Calu3 (cell line): ENCODE results near the gene AUH. TPM values are rescaled to one million over a fixed set of nuclear protein-coding genes. Genes with fewer than 3 reads are reported as not detected.

ENCODE experiments used
- BruUV-seq: library from RNA; stranded (reverse); fragments of 400-500 nt; replicated peaks from 2 replicates; lab custom pipeline; 2021; lab: Mats Ljungman, UMichigan
- CTCF ChIA-PET: fragments of 300-600 bp; sonication (Branson Sonifier 250); formaldehyde crosslinking; loops from one replicate; lab custom pipeline; 2022; ENCODE audit warnings: antibody characterized with exemption; lab: Charles Lee
- DNase-seq: peaks from one replicate; pipeline ENCODE4 v3.0.0; 2022
- H3K27ac Mint-ChIP-seq: one replicate; pipeline ENCODE4 v1.8.0; 2022; ENCODE audit warnings: mixed read lengths; ENCODE audit not compliant: unreplicated experiment
- H3K27me3 Mint-ChIP-seq: one replicate; pipeline ENCODE4 v1.8.0; 2022; ENCODE audit warnings: mixed read lengths; ENCODE audit not compliant: unreplicated experiment
- H3K36me3 Mint-ChIP-seq: one replicate; pipeline ENCODE4 v1.8.0; 2022; ENCODE audit warnings: mild to moderate bottlenecking, moderate library complexity, mixed read lengths; ENCODE audit not compliant: insufficient read depth, unreplicated experiment
- H3K4me1 Mint-ChIP-seq: one replicate; pipeline ENCODE4 v1.8.0; 2022; ENCODE audit warnings: mild to moderate bottlenecking, low read depth, mixed read lengths; ENCODE audit not compliant: unreplicated experiment
- H3K4me3 Mint-ChIP-seq: one replicate; pipeline ENCODE4 v1.8.0; 2022; ENCODE audit warnings: mild to moderate bottlenecking, low read depth, moderate library complexity, mixed read lengths; ENCODE audit not compliant: unreplicated experiment
- H3K9me3 Mint-ChIP-seq: one replicate; pipeline ENCODE4 v1.8.0; 2022; ENCODE audit warnings: low read depth, mixed read lengths; ENCODE audit not compliant: unreplicated experiment
- intact Hi-C: fragments of 100-400 bp; cut with micrococcal nuclease; formaldehyde crosslinking; loops from one replicate; pipeline ENCODE4 v1.10.0; 2022; ENCODE audit not compliant: unreplicated experiment
- total RNA-seq: library from RNA; stranded (reverse); gene quantifications from 2 replicates; pipeline ENCODE4 v1.2.3, GENCODE V29; 2022
- TF ChIP-seq, protein P1 (sequence below): fragments of 200-600 bp; IDR thresholded peaks from one replicate; pipeline ENCODE4 v1.8.0; 2022; ENCODE audit warnings: antibody characterized with exemption; ENCODE audit not compliant: unreplicated experiment

The AUH gene
- total RNA-seq, 1 experiment from 2014 or later, result 13.4 TPM

GRCh38 chr9:91395553-91396471 lies 34.1 kb upstream of the AUH start:
- DNase-seq, result no peak
- Mint-ChIP-seq H3K27ac (no peak overlapping the region), H3K4me3 (no peak overlapping the region), H3K36me3 (no peaks in the 10 kb centered on the region), H3K4me1 (peaks cover 18% of the 10 kb centered on the region), H3K27me3 (no peaks in the 10 kb centered on the region), H3K9me3 (no peaks in the 10 kb centered on the region)
- intact Hi-C loops, result no loop called here
- CTCF ChIA-PET, result no interaction called here
- BruUV-seq, result no TSS peak
- TF ChIP-seq, protein P1, sequence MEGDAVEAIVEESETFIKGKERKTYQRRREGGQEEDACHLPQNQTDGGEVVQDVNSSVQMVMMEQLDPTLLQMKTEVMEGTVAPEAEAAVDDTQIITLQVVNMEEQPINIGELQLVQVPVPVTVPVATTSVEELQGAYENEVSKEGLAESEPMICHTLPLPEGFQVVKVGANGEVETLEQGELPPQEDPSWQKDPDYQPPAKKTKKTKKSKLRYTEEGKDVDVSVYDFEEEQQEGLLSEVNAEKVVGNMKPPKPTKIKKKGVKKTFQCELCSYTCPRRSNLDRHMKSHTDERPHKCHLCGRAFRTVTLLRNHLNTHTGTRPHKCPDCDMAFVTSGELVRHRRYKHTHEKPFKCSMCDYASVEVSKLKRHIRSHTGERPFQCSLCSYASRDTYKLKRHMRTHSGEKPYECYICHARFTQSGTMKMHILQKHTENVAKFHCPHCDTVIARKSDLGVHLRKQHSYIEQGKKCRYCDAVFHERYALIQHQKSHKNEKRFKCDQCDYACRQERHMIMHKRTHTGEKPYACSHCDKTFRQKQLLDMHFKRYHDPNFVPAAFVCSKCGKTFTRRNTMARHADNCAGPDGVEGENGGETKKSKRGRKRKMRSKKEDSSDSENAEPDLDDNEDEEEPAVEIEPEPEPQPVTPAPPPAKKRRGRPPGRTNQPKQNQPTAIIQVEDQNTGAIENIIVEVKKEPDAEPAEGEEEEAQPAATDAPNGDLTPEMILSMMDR, result no peak

DNA sequence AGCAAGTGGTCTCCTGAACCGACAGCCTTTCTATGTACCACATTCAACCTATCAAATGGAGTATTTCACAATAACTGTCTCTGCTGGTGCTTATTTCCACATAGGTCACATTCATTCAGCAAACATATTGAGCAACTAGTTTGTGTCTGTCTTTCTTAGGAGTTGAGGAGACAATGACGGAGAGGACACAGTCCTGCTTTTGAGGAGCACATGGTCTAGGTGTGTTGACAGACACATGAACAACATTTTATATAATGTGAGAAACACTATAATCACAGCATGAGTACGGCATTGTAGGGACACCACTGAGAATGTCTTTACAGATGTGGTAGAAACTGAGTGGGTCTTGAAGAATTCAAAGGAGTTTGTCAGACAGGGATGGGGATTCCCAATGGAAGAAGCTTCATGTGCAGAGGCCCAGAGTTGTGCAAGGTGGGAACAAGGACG lies 33.4 kb upstream of the AUH start:
- TF ChIP-seq, protein P1, result no peak
- no peak overlapping the region for H3K27ac Mint-ChIP-seq
- H3K4me1 Mint-ChIP-seq, result peaks cover 18% of the 10 kb centered on the region
- no peak overlapping the region for H3K4me3 Mint-ChIP-seq
- intact Hi-C loops, result no loop called here
- BruUV-seq, result no TSS peak
- DNase-seq, result no peak
- H3K27me3 Mint-ChIP-seq, result no peaks in the 10 kb centered on the region
- CTCF ChIA-PET, result no interaction called here
- no peaks in the 10 kb centered on the region for H3K36me3 Mint-ChIP-seq
- no peaks in the 10 kb centered on the region for H3K9me3 Mint-ChIP-seq

DNA sequence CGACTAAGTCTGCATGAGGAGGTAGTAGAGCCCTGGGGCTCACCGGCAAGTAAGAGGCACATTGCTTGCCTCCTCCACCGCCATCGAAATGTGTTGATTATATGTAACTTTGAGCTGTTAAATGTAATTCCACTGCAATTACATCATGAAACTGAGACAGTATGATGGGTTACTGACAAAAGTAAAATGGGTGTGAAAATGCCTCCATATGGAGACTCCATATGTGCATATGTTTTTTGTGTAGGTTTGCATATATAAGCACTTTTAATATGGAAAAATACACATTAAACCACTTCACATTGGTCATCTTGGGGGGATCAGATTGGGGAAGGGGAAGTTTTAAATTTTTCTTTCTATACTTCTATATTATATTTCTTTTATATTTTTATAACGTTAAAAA lies 32.1 kb upstream of the AUH start:
- peaks cover 18% of the 10 kb centered on the region for H3K4me1 Mint-ChIP-seq
- H3K36me3 Mint-ChIP-seq, result no peaks in the 10 kb centered on the region
- CTCF ChIA-PET, result no interaction called here
- no peaks in the 10 kb centered on the region for H3K9me3 Mint-ChIP-seq
- H3K4me3 Mint-ChIP-seq, result no peak overlapping the region
- no peak overlapping the region for H3K27ac Mint-ChIP-seq
- no peaks in the 10 kb centered on the region for H3K27me3 Mint-ChIP-seq
- TF ChIP-seq, protein P1, result no peak
- no TSS peak for BruUV-seq
- no peak for DNase-seq
- intact Hi-C loops, result no loop called here

DNA sequence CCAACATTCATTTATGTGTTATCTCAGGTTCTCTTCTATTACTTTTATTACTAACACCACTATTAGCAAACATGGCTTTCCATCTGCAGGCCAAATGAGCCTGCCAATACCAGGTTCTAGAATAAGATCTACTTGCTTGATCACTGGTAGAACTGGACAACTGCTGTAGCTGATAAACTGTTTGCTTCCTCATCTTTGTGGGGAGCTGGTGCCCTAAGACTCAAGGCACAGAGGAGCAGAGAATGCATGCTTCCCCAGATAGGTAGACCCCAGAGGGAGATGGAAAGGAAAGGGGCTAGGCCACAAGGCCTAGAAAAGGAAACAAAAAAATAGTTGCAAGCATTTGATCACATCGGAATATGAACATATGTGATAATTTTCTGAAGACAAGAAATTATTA lies 30.7 kb upstream of the AUH start:
- H3K36me3 Mint-ChIP-seq, result no peaks in the 10 kb centered on the region
- H3K27ac Mint-ChIP-seq, result no peak overlapping the region
- H3K4me3 Mint-ChIP-seq, result no peak overlapping the region
- TF ChIP-seq, protein P1, result no peak
- H3K4me1 Mint-ChIP-seq, result peaks cover 18% of the 10 kb centered on the region
- no peak for DNase-seq
- H3K27me3 Mint-ChIP-seq, result no peaks in the 10 kb centered on the region
- CTCF ChIA-PET, result interaction anchor here (0.7 kb wide), 1 partner anchor 10 kb away, joined by 4 read pairs; no protein-coding TSS in a partner anchor
- intact Hi-C loops, result no loop called here
- BruUV-seq, result no TSS peak
- H3K9me3 Mint-ChIP-seq, result no peaks in the 10 kb centered on the region
